Hepatocyte (in vitro differentiated cells): ENCODE measurements around the gene ARL5A. TPM values are rescaled to one million over a fixed set of nuclear protein-coding genes. Genes with fewer than 3 reads are reported as not detected.

Experiments used
- DNase-seq: peaks from one replicate; pipeline ENCODE4 v3.0.0-alpha.2; 2016; ENCODE audit warnings: low spot score
- H2AFZ ChIP-seq: fragments of 200-600 bp; sonication (generic); 2 replicates; pipeline ENCODE4 v1.6.0; 2016; ENCODE audit warnings: antibody characterized with exemption, mild to moderate bottlenecking
- H3K27ac ChIP-seq: fragments of 200-600 bp; sonication (generic); 2 replicates; pipeline ENCODE4 v1.5.1; 2016; ENCODE audit warnings: mild to moderate bottlenecking
- H3K27me3 ChIP-seq: fragments of 200-600 bp; sonication (generic); 2 replicates; pipeline ENCODE4 v1.6.1; 2016
- H3K36me3 ChIP-seq: fragments of 200-600 bp; sonication (generic); replicated peaks from 2 replicates; pipeline ENCODE4 v1.5.1; 2016; ENCODE audit warnings: low read depth; ENCODE audit not compliant: insufficient read depth
- H3K4me1 ChIP-seq: fragments of 200-600 bp; sonication (generic); 2 replicates; pipeline ENCODE4 v1.5.1; 2016; ENCODE audit warnings: mild to moderate bottlenecking, moderate library complexity; ENCODE audit not compliant: insufficient read depth
- H3K4me2 ChIP-seq: fragments of 200-600 bp; sonication (generic); 2 replicates; pipeline ENCODE4 v1.6.0; 2016
- H3K4me3 ChIP-seq: fragments of 200-600 bp; sonication (generic); 2 replicates; pipeline ENCODE4 v1.5.1; 2016; ENCODE audit warnings: mild to moderate bottlenecking
- H3K79me2 ChIP-seq: fragments of 200-600 bp; sonication (generic); 2 replicates; pipeline ENCODE4 v1.6.0; 2017; ENCODE audit warnings: mild to moderate bottlenecking
- H3K9me2 ChIP-seq: fragments of 200-600 bp; sonication (generic); replicated peaks from 2 replicates; pipeline ENCODE4 v1.6.0; 2017; ENCODE audit warnings: mild to moderate bottlenecking; ENCODE audit not compliant: insufficient read depth
- H3K9me3 ChIP-seq: fragments of 200-600 bp; sonication (generic); 2 replicates; pipeline ENCODE4 v1.5.1; 2016; ENCODE audit warnings: low read depth, mild to moderate bottlenecking
- H4K20me1 ChIP-seq: fragments of 200-600 bp; sonication (generic); 2 replicates; pipeline ENCODE4 v1.6.0; 2016; ENCODE audit warnings: mild to moderate bottlenecking; ENCODE audit not compliant: insufficient read depth, poor library complexity, severe bottlenecking
- CTCF ChIP-seq: fragments of 200-600 bp; sonication (generic); IDR thresholded peaks from 2 replicates; pipeline ENCODE4 v1.5.1; 2016; ENCODE audit warnings: antibody characterized with exemption, mild to moderate bottlenecking; ENCODE audit not compliant: poor library complexity
- EZH2 ChIP-seq: fragments of 200-600 bp; sonication (generic); IDR thresholded peaks from 2 replicates; pipeline ENCODE4 v1.6.1; 2016; ENCODE audit warnings: antibody characterized with exemption, mild to moderate bottlenecking, borderline replicate concordance
- EZH2phosphoT487 ChIP-seq: fragments of 200-600 bp; sonication (generic); IDR thresholded peaks from one replicate; pipeline ENCODE4 v1.6.1; 2018; ENCODE audit warnings: antibody characterized with exemption, mild to moderate bottlenecking, low read depth, moderate library complexity; ENCODE audit not compliant: unreplicated experiment, severe bottlenecking
- WGBS: methylation state at CpG from one replicate; pipeline ENCODE4 v1.1.6; 2016; ENCODE audit warnings: low lambda C conversion rate; ENCODE audit errors: missing lambda C conversion rate; 5-methylcytosine and 5-hydroxymethylcytosine counted together
- polyA plus RNA-seq: library from polyadenylated mRNA; unstranded; fragments of >200 nt; fragmentation: Nextera tagmentation; extraction: Ambion mirVana; gene quantifications from 2 replicates; pipeline ENCODE4 v1.2.1, GENCODE V29; 2016
- total RNA-seq: library from RNA; depleted of rRNA; stranded (reverse); fragments of >200 nt; gene quantifications from 2 replicates; pipeline ENCODE4 v1.2.3, GENCODE V29; 2014

ARL5A gene
- total and polyA plus RNA-seq, 2 experiments from 2014 or later: 23.2 to 68.3 TPM

GRCh38 chr2:151786483-151786882 is 41.7 kb downstream of the ARL5A start:
- WGBS: 97% methylated on average over 1 of the region's 1 CpG
- H3K4me3 ChIP-seq: no peak overlapping the region

GRCh38 chr2:151786077-151786476 is 42.1 kb downstream of the ARL5A start:
- no peaks in the 10 kb centered on the region for H3K27me3 ChIP-seq
- H3K27ac ChIP-seq: no peak overlapping the region
- H2AFZ ChIP-seq: no peak overlapping the region
- no peak for DNase-seq
- no peaks in the 10 kb centered on the region for H3K4me1 ChIP-seq
- no peak overlapping the region for H3K4me3 ChIP-seq
- TF ChIP-seq CTCF: no peak
- TF ChIP-seq EZH2phosphoT487: no peak
- TF ChIP-seq EZH2: no peak
- H3K79me2 ChIP-seq: no peaks in the 10 kb centered on the region
- H3K4me2 ChIP-seq: no peak overlapping the region
- H3K36me3 ChIP-seq: no peaks in the 10 kb centered on the region
- WGBS: 98% methylated on average over 5 of the region's 5 CpGs
- H3K9me2 ChIP-seq: no peaks in the 10 kb centered on the region
- no peaks in the 10 kb centered on the region for H4K20me1 ChIP-seq
- H3K9me3 ChIP-seq: no peaks in the 10 kb centered on the region

More at GRCh38 chr2:151786483-151786882, 41.7 kb downstream of the ARL5A start:
- Histone ChIP-seq H2AFZ (no peak overlapping the region), H4K20me1 (no peaks in the 10 kb centered on the region), H3K27me3 (no peaks in the 10 kb centered on the region), H3K4me2 (no peak overlapping the region), H3K9me3 (peaks cover under 1% of the 10 kb centered on the region), H3K9me2 (no peaks in the 10 kb centered on the region), H3K79me2 (no peaks in the 10 kb centered on the region), H3K27ac (no peak overlapping the region), H3K4me1 (no peaks in the 10 kb centered on the region), H3K36me3 (no peaks in the 10 kb centered on the region)
- no peak for TF ChIP-seq EZH2
- no peak for TF ChIP-seq EZH2phosphoT487
- no peak for TF ChIP-seq CTCF
- DNase-seq: no peak

- no peaks in the 10 kb centered on the region for H3K4me1 ChIP-seq
- 91% methylated on average over 2 of the region's 2 CpGs for WGBS
- no peak overlapping the region for H3K4me2 ChIP-seq
- H3K9me2 ChIP-seq: no peaks in the 10 kb centered on the region
- no peak for DNase-seq
- no peaks in the 10 kb centered on the region for H3K36me3 ChIP-seq
- H3K4me3 ChIP-seq: no peak overlapping the region
- no peak overlapping the region for H2AFZ ChIP-seq
- H3K27ac ChIP-seq: no peak overlapping the region
- no peaks in the 10 kb centered on the region for H3K79me2 ChIP-seq
- no peaks in the 10 kb centered on the region for H4K20me1 ChIP-seq
- TF ChIP-seq EZH2 (no peak), EZH2phosphoT487 (no peak), CTCF (no peak)
- H3K9me3 ChIP-seq: no peaks in the 10 kb centered on the region
- no peaks in the 10 kb centered on the region for H3K27me3 ChIP-seq
These were observed 45.1 kb downstream of the ARL5A start for GRCh38 chr2:151783133-151783520.
